ENCODE results near the gene SKI. TPM values are rescaled to one million over a fixed set of nuclear protein-coding genes. Genes with fewer than 3 reads are reported as not detected.
"Not testable (repeated sequence)": the region's sequence is repeated elsewhere in the genome, so short reads cannot be mapped to it uniquely, and the experiment has no call there.

SKI gene
- polyA plus RNA-seq, 1 donor: 53.8 TPM

- no peak for DNase-seq (ENCODE audit: low read depth)
Observed at GRCh38 chr1:2291577-2291976, 63.5 kb downstream of the SKI start.

DNA sequence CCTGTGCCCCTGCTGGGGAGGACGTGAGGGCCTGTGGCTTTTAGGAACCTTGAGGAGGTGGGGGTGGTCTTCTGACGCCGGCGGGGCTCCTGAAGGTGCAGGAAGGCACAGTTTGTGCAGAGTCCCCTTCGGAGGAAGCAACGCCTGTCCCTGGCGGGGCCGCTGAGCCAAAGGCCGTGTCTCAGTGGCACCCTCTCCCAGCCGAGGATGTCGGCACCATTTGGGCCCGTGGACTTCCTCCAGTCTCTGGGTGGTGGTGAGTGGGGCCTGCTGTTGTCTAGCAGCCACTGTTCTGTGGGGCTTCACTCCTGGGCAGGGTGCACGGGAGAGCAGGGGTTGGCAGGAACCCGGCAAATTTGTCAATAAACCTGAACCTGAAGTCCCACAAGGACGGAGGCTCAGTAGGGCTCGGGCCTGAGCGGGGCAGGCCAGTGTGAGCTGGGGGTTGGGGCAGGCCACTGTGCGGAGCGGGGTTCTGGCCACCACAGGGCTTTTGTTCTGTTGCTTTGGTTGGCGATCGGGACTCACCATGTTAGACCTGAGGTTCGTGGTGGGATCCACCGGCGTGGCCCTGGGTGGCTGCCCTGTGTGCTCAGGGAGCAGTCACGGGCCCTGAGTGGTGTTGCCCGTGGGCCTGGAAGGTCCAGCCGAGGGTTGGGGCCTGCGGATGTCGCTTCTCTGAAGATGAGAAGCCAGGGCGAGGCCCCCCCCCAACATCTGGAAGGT, 64.8 kb downstream of the SKI start:
- DNase-seq (ENCODE audit: low read depth): no peak

DNA sequence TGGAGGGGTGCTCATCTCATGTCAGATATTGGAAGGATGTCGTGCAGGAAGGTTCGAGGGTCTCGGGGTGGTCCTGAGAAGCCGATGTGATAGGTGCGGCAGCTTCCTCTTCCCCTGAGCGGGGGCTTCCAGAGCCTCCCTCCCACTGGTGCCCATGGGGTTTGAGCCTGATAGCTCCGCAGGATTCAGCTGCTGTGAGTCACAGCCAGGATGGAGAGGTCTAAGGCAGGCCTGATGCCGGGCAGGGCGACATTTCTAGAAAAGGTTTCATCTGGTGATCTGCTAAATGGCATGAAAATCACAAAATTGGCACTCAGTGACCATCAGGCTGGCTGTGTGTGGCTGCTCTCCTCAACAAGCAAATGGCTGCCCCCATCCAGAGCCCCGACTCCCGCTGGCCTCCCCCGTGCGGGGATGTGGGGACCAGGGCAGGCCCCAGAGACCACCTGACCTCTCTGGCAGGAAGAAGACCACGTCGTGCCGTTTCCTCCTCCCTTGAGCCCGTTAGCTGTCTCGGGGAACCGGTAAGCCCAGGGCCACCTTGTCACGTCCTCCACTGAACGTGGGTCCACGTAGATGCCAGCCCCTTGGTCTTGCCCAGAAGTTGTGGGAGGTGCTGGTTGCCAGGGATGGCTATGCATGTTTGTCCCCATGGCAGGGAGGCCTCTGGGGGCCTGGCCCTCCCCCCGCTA, 66.1 kb downstream of the SKI start:
- no peak for DNase-seq (ENCODE audit: low read depth)

GRCh38 chr1:2294725-2295078, 66.6 kb downstream of the SKI start:
- DNase-seq (ENCODE audit: low read depth): no peak

DNA sequence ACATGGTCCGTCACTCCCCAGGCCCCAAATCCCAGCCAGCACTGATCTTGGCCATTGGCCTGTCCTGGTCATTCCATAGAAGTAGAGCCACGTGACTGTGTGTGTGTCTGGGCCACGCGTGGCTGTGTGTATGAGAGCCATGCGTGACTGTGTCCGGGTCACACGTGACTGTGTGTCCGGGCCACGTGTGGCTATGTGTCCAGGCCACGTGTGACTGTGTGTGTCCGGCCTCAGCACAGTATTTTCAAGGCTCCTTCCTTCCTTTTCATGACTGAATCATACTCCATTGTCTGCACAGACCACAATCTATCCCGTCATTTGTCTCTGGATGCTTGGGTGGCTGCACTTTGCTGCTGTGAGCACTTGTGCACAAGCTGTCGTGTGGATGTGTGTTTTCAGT, 67.4 kb downstream of the SKI start:
- no peak for DNase-seq (ENCODE audit: low read depth)

- DNase-seq (ENCODE audit: low read depth): not testable (repeated sequence)
Observed at GRCh38 chr1:2296211-2296610, 68.1 kb downstream of the SKI start.

DNA sequence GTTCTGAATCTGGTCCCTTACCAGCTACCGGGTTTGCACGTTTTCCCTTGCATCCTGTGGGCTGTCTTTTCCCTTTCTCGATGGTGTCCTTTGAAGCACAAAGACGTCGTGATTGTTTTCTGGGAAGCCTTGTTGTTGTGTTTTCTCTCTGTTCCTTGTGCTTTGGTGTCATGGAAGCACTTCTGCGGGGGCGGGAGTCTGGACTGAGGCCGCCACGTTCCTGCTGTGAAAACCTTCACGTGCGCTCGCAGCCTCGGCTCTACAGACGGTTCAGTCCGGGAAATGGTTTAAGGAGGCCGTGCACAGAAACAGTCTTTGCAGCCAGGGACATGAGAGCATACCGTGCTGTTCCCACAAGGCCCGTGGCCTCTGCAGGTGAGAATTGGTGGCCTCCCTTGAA, 68.5 kb downstream of the SKI start:
- DNase-seq (ENCODE audit: low read depth): no peak

DNA sequence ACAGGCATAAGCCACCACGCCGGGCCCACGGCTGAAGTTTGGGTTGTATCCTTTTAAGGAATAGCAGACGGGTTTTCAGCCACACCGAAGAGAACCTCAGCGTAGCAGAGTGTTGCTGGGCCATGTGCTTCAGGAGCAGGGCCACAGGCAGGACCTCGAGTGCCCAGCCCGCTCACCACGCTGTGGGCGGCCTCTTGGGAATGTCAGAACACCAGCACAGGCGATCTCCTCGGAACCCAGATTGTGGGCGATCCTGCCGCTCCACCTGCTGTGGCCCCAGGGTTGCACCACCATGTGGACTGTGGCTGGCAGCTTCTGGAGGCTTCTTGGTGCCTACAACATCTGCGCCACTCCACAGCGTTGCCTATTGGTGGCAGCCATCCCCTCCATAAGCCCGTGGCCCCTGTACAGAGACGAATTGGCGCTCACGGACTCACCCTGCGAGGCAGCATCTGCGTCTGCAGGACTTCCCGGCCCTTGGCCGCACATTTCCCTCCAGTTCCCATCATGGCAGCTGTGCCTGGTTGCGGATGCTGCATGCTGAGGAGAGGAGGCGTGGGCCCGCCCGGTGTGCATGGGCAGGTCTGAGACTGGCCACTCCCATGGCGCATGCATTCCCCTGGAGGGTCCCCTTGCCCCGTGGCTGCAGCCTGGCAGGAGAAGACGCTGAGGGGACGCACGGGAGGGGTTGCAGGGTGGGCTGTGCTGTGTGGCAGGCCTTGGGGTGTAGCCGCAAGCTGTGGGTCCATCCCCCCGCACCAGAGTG, 69.3 kb downstream of the SKI start:
- no peak for DNase-seq (ENCODE audit: low read depth)

GRCh38 chr1:2298685-2299084, 70.6 kb downstream of the SKI start:
- DNase-seq (ENCODE audit: low read depth): no peak

- no peak for DNase-seq (ENCODE audit: low read depth)
Observed at GRCh38 chr1:2299131-2299627, 71.1 kb downstream of the SKI start.

DNA sequence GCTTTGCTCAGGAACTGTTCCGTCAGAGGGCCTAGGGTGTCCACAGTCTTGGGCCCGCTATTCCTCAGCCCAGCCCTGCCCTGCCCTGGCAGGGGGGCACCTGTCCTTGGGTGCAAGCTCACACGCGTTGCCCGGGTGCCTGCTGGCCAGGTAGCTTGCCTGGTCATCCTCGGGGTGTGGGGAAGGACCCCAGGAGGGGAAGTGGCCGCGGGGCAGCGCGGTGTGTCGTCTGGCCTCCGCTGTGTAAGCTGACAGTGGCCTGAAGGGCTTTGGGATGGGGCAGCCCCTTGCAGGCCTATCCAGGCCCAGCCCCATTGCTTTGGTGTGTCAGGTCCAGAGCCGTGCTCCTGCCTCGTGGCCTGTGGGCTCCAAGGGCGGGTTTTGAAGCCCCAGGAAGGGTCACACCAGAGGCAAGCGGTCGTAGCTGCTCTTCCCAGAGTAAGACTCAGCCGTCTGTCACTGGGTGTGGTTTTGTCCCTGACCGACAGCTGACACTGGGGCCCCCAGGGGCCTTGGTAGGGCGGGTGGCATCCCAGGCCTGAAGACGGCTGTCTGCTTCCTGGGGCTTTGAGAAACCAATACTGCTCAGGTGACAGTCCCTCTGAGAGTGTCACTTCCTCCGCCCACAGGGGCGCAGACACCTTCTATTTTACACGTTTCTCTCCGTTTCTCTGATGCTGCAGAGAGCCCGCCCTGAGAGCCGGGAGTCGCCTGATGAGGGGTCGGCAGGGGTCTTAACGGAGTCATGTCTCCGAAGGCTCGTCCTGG, 72.1 kb downstream of the SKI start:
- no peak for DNase-seq (ENCODE audit: low read depth)

DNA sequence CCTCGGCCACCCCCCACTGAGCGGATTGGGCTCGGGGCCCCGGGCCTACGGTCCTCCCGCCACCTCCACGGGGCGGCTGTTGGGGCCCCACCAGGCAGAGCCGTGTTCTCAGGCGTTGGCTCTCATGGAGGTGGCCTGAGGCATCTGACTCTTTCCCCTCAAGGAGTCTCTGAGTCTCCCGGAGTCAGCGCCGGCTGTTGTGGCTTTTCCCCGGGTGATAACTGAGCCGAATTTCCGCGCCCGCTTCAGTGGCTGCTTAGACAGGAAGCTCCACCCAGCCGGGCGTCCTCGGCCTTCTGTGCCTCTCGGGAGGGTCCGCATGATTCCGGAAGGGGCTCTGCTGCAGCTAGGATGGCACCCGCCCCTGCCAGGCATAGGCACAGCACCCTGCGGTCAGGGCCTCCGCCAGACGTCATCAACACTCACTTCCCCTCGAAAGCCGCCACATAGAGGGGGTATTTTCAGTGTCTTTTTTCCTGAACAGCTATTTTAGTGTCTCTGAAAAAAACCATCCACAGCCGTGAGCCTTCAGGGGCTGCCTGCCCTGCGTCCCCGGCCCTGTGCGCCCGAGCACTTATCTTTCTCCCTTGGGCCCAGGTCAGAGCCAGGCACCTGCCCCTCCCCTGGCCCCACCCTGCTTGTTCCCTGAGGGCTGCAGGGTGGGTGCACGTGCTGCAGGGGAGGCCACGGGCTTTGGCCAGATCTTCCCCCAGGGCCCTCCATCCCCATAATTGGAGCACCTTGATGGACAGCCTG, 72.9 kb downstream of the SKI start:
- DNase-seq (ENCODE audit: low read depth): no peak

DNA sequence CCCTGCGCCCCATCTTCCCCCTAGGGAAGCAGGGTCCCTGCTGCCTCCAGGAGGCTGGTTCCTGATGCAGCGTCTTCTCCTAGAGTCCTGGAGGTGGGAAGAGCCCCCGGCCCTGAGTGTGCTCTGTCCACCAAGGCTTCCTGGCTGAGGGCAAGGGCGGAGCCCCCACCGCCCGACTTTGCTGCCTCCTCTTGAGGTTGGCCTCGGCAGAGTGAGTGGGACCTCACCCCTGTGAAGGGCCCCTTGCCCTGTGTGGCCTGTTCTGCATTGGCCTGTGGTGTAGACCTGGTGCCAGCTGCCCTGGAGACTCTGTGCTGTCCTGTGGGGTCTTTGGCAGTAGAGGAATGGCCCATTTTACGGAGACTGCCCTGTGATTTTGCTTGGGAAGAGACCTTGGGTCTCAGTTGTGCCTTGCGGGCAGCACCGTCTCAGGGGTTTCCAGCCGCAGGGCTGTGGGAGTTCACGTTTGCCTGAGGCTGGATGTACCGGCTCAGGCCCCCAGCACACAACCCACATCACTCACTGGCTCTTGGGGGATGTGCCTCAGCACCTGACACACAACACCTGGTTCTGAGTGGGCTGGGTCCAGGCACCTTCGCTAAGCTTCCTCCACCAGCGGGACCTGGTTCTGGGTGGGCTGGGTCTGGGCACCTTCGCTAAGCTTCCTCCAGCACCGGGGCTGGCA, 73.6 kb downstream of the SKI start:
- DNase-seq (ENCODE audit: low read depth): no peak

DNA sequence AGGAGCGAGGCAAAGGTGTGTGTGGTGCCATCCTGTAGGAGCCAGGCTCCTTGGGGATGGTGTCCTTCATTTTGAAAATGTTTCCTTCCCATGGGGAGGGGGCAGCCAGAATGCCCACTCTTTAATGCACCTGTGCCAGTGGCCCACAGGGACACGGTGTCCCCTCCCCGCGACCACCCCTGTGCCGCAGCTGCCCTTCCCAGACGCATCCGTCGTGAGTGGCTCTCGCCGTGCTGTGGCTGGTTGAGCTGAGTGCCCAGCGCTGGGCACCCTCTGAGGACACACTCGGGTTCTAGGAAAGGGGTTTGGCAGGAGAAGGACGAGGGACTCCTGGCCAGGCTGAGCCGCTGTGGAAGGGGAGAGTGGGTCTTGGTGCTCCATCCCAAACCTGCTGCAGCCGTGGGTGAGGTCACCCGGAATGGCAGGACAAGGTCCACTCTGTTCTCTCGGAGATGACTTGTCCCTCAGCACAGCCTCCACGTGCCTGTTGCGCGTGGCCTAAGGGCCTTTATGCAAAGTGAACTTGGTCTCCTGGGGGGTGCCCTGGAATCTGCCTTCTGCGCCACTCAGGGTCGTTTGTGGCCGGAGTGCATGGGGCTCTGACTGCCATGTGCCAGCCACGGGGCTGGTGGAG, 74.3 kb downstream of the SKI start:
- no peak for DNase-seq (ENCODE audit: low read depth)

GRCh38 chr1:2303016-2303775, 75.1 kb downstream of the SKI start:
- DNase-seq (ENCODE audit: low read depth): no peak

DNA sequence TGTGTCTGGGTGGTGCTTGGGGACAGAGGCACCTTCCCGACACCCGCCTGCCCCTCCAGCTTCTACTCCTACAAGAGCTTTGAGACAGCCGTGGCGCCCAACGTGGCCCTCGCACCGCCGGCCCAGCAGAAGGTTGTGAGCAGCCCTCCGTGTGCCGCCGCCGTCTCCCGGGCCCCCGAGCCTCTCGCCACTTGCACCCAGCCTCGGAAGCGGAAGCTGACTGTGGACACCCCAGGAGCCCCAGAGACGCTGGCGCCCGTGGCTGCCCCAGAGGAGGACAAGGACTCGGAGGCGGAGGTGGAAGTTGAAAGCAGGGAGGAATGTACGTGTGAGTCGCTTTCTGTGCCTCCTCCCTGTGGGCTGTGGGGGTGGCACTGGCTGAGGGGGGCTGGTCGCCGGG, 75.7 kb downstream of the SKI start:
- no peak for DNase-seq (ENCODE audit: low read depth)

GRCh38 chr1:2304282-2304681, 76.2 kb downstream of the SKI start:
- DNase-seq (ENCODE audit: low read depth): no peak

DNA sequence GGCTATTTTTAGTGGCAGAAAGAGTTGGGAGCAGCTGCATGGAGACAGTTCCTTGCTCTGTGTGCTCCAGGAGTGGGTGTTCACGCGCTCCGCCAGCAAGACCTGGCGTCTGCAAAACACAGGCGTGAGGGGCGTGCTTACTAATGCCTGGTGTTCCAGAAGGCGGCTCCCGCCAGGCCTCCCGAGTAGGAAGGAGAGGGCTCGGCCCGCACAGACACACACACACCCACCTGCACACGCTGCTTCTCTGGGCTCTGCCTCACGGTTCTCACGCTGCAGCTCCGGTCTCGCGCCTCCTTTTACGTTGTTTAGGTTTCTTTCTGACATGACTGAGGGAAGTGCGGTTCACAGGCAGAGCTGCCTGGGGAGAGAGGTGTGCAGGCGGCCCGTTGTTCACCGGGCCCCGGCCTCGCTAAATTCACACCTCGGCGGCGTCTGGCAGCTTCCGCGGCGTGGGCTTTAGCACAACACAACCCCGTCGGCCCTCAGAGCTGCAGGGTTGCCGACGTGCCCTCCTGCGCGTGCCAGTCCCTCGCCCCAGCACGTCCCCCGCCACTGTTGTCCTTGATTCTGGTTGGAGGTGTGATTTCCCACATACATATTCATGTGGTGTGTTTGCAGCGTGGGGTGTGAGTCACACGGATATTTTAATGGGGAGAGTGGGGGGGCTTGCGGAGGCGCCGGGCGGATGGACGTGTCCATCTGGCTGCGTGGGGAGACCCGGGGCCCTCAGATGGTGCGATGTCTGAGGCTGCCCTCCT, 77.0 kb downstream of the SKI start:
- no peak for DNase-seq (ENCODE audit: low read depth)
